Esophagus squamous epithelium (tissue), 5 donors: ENCODE measurements around the gene CAMTA1. TPM values are rescaled to one million over a fixed set of nuclear protein-coding genes. Genes with fewer than 3 reads are reported as not detected.

Experiments
- DNase-seq: peaks from one replicate; lab custom pipeline; 2025; lab: John Stamatoyannopoulos, UW
- H3K27ac ChIP-seq, 4 donors: fragments of 200-600 bp; sonication (generic); one replicate each; pipeline ENCODE4 v1.5.1; 2016 to 2019; ENCODE audit warnings: mild to moderate bottlenecking in 1 of 4
- H3K27me3 ChIP-seq, 4 donors: fragments of 200-600 bp; sonication (generic); 1 replicate in 3 of 4; 2 replicates in 1 of 4; pipeline versions ENCODE4 v1.5.1 to v1.6.0; 2017 to 2021; ENCODE audit warnings: antibody characterized with exemption in 1 of 4
- H3K36me3 ChIP-seq, 3 donors: fragments of 200-600 bp; sonication (generic); one replicate each; pipeline ENCODE4 v1.5.1; 2016 to 2019
- H3K4me1 ChIP-seq, 3 donors: fragments of 200-600 bp; sonication (generic); one replicate each; pipeline ENCODE4 v1.5.1; 2017 to 2019
- H3K4me3 ChIP-seq, 4 donors: fragments of 200-600 bp; sonication (generic); 1 replicate in 3 of 4; 2 replicates in 1 of 4; pipeline ENCODE4 v1.5.1; 2016 to 2019; ENCODE audit warnings: mild to moderate bottlenecking in 2 of 4, moderate library complexity in 1 of 4
- H3K9me3 ChIP-seq, 3 donors: fragments of 200-600 bp; sonication (generic); one replicate each; pipeline ENCODE4 v1.5.1; 2016 to 2019
- CTCF ChIP-seq, 6 experiments: fragments of 450-650 bp in 4 of 6; fragments of 200-600 bp in 2 of 6; sonication (generic) in 2 of 6; IDR thresholded peaks; one replicate each; pipeline ENCODE4 v1.5.1; 2016 to 2019; ENCODE audit warnings: antibody characterized with exemption in 6 of 6, mild to moderate bottlenecking in 4 of 6, moderate library complexity in 4 of 6
- POLR2A ChIP-seq, 4 donors: fragments of 450-650 bp; IDR thresholded peaks; one replicate each; pipeline ENCODE4 v1.6.1; 2017; ENCODE audit warnings: antibody characterized with exemption in 4 of 4, mild to moderate bottlenecking in 4 of 4, moderate library complexity in 3 of 4
- WGBS, 2 donors: methylation state at CpG; one replicate each; pipeline ENCODE4 v1.1.5; 2018; 5-methylcytosine and 5-hydroxymethylcytosine counted together
- intact Hi-C: fragments of 100-400 bp; cut with DNase I; formaldehyde crosslinking; loops from one replicate; pipeline ENCODE4 v1.15.0; 2022
- total RNA-seq, 4 donors: library from RNA; depleted of rRNA; stranded (reverse); fragments of >200 nt; gene quantifications; one replicate each; pipeline ENCODE4 v1.1.0, GENCODE V29; 2016
- donor health status: DM: yes; HTN: yes; CAD: no.

Gene CAMTA1
- total RNA-seq, 4 donors from 2014 or later: 31.3 to 77.4 (median 45.9) TPM

GRCh38 chr1:7012461-7012924 lies 227.2 kb downstream of the CAMTA1 start:
- DNase-seq: no peak
- peaks cover 0 to 6% (median 0%) of the 10 kb centered on the region in 4 donors for H3K27me3 ChIP-seq
- H3K4me3 ChIP-seq: no peak overlapping the region
- intact Hi-C loops: no loop called here
- no peaks in the 10 kb centered on the region for H3K4me1 ChIP-seq
- H3K9me3 ChIP-seq: no peaks in the 10 kb centered on the region
- H3K27ac ChIP-seq: no peak overlapping the region
- H3K36me3 ChIP-seq: no peaks in the 10 kb centered on the region
- TF ChIP-seq CTCF (IDR thresholded peaks at IDR 0.05) (no peak), POLR2A (IDR thresholded peaks at IDR 0.05) (no peak)
- 74 to 81% methylated on average over 14 of the region's 14 CpGs for WGBS, 2 donors

- intact Hi-C loops: no loop called here
- H3K36me3 ChIP-seq: no peaks in the 10 kb centered on the region
- WGBS, 2 donors: 67 to 90% methylated on average over 8 to 10 of the region's 18 CpGs
- TF ChIP-seq CTCF (IDR thresholded peaks at IDR 0.05) (no peak), POLR2A (IDR thresholded peaks at IDR 0.05) (no peak)
- peaks cover 0 to 20% (median 0%) of the 10 kb centered on the region in 4 donors for H3K27me3 ChIP-seq
- no peaks in the 10 kb centered on the region for H3K4me1 ChIP-seq
- H3K4me3 ChIP-seq: no peak overlapping the region
- H3K9me3 ChIP-seq: no peaks in the 10 kb centered on the region
- DNase-seq: no peak
- no peak overlapping the region for H3K27ac ChIP-seq
Measured at GRCh38 chr1:7013833-7014639, 228.8 kb downstream of the CAMTA1 start.

GRCh38 chr1:7014640-7014930 lies 229.3 kb downstream of the CAMTA1 start:
- Histone ChIP-seq H3K4me1 (no peaks in the 10 kb centered on the region), H3K27me3 (peaks cover 0 to 26% (median 0%) of the 10 kb centered on the region in 4 donors), H3K36me3 (no peaks in the 10 kb centered on the region), H3K27ac (no peak overlapping the region), H3K9me3 (no peaks in the 10 kb centered on the region), H3K4me3 (no peak overlapping the region)
- TF ChIP-seq CTCF (IDR thresholded peaks at IDR 0.05) (no peak), POLR2A (IDR thresholded peaks at IDR 0.05) (no peak)
- intact Hi-C loops: no loop called here
- 63 to 71% methylated on average over 4 to 5 of the region's 8 CpGs for WGBS, 2 donors
- DNase-seq: no peak

GRCh38 chr1:7015022-7015421 lies 229.8 kb downstream of the CAMTA1 start:
- no peak overlapping the region for H3K27ac ChIP-seq
- DNase-seq: no peak
- no peak overlapping the region for H3K4me3 ChIP-seq
- intact Hi-C loops: no loop called here
- H3K36me3 ChIP-seq: no peaks in the 10 kb centered on the region
- no peak for TF ChIP-seq CTCF (IDR thresholded peaks at IDR 0.05)
- TF ChIP-seq POLR2A (IDR thresholded peaks at IDR 0.05): no peak
- WGBS, 2 donors: 74 to 88% methylated on average over 6 to 7 of the region's 7 CpGs
- no peaks in the 10 kb centered on the region for H3K4me1 ChIP-seq
- no peaks in the 10 kb centered on the region for H3K9me3 ChIP-seq
- H3K27me3 ChIP-seq: peaks cover 0 to 30% (median 0%) of the 10 kb centered on the region in 4 donors

GRCh38 chr1:7018351-7018750 lies 233.1 kb downstream of the CAMTA1 start:
- TF ChIP-seq CTCF (IDR thresholded peaks at IDR 0.05): no peak
- TF ChIP-seq POLR2A (IDR thresholded peaks at IDR 0.05): no peak
- intact Hi-C loops: no loop called here
- Histone ChIP-seq H3K36me3 (no peaks in the 10 kb centered on the region), H3K27me3 (peaks cover 0 to 62% (median 0%) of the 10 kb centered on the region in 4 donors), H3K9me3 (no peaks in the 10 kb centered on the region), H3K4me3 (no peak overlapping the region), H3K27ac (no peak overlapping the region), H3K4me1 (no peaks in the 10 kb centered on the region)
- 69 to 91% methylated on average over 6 to 7 of the region's 7 CpGs for WGBS, 2 donors
- DNase-seq: no peak
